Esophagus mucosa (tissue), 1 donor: ENCODE measurements around the gene SET. TPM values are rescaled to one million over a fixed set of nuclear protein-coding genes. Genes with fewer than 3 reads are reported as not detected.
A peak's percentile ranks its signal among the peaks of the same experiment; 100 is the strongest.
"Not testable (repeated sequence)": the region's sequence is repeated elsewhere in the genome, so short reads cannot be mapped to it uniquely, and the experiment has no call there.

ENCODE experiments used
- ATAC-seq: fragments of 200-7000 bp; cut with Tn5 transposase; one replicate; pipeline ENCODE4 v1.9.1; 2020
- total RNA-seq: library from RNA; stranded (reverse); gene quantifications from one replicate; pipeline ENCODE4 v1.2.4, GENCODE V29; 2023
- donor health status: DM: yes; HTN: yes; CAD: no.

SET gene
- total RNA-seq, 1 donor from 2014 or later: 267 TPM

DNA sequence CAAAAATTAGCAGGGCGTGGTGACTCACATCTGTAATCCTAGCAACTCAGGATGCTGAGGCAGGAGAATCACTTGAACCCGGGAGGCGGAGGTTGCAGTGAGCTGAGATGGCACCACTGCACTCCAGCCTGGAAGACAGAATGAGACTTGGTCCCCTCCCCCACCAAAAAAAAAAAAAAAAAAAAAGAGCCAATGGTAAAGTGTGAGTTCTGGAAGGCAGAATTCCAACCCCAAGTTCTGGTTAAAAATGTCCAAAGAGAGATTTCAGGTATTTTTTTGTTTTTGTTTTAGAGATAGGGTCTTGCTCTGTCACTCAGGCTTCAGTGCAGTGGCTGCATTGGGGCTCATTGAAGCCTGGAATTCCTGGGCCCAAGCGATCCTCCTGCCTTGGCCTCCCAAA is 1.6 kb upstream of the SET start:
- ATAC-seq: no peak

DNA sequence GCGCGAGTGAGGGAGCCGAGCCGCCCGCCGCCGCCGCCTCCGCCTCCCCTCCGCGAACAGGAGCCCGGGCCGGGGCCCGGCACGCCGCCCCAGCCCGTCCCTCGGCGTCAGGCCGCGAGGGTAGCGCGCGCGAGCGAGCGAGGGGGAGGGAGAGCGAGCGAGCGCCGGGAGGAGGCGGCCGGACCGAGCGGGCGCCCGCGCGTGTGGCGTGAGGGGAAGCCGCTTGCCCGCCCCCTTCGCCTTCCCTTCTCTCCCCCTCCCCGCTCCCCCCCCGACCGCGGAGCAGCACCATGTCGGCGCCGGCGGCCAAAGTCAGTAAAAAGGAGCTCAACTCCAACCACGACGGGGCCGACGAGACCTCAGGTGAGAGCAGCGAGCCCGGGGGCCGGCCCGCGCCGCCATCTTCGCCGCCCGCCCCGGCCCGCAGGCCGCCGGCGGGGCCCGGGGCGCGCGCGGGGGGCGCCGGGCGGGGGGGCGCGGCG is 312 bp downstream of the SET start:
- ATAC-seq: no peak

- no peak for ATAC-seq
Observed at GRCh38 chr9:128689820-128690683, 1.0 kb downstream of the SET start.

GRCh38 chr9:128690684-128691034 is 1.6 kb downstream of the SET start:
- ATAC-seq: no peak

GRCh38 chr9:128693738-128694137 is 4.7 kb downstream of the SET start:
- not testable (repeated sequence) for ATAC-seq

DNA sequence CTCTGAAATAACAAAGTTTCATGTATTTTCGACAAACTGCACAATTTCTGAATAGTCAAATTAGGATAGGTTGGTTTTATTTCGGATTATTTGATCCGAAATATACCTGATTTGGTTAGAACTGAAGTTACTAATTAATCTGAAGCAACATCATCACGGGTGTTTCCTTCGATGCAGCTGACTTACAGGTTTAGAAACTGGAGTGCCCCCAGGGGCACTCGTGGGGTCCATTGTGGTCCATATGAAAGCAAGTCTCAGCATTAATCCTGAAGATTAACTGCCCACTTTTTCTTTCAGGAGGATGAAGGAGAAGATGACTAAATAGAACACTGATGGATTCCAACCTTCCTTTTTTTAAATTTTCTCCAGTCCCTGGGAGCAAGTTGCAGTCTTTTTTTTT is 5.3 kb downstream of the SET start:
- no peak for ATAC-seq

DNA sequence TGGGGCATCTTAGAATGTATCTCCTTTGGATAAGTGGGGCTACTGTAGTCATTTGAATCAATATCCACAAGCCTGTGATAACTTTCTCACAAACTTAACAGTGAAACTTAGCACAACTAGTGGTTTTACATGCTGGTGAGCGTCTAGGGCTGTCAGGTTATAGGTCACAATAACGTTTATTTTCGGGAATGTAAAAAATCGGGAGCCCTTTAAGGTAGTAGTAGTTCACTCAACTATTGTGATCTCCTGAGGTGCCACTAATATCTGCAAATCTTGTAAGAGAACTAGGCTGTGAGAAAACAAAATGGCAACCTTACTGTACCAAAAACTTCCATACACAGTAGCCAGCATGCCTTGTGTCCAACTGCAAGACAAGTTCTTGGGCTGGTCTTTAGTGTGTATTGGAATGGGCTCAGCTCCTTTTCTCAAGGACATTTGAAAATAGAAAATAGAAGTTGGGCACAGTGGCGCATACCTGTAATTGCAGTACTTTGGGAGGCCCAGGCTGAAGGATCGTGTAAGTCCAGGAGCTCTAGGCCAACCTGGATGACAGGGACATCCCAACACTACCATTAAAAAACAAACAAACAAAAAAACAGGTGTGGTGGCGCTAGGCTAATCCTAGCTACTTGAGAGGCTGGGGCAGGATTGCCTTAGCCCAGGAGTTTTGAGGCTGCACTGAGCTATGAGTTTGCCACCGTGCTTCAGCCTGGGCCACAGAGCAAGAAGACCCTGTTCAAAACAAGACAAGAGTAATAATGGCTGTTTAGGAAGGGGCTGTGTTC is 8.1 kb downstream of the SET start:
- ATAC-seq: no peak

- ATAC-seq: not testable (repeated sequence)
Observed at GRCh38 chr9:128699096-128699795, 10.2 kb downstream of the SET start.

- no peak for ATAC-seq
Observed at GRCh38 chr9:128701227-128701854, 12.3 kb downstream of the SET start.

GRCh38 chr9:128702445-128702948 is 13.5 kb downstream of the SET start, which contains the start of gene PKN3:
Gene PKN3, plus strand, starts transcription at chr9:128702503. Its CDS starts 413 bp downstream, at chr9:128702916.
- peak; percentile 71 for ATAC-seq

GRCh38 chr9:128702949-128703615 is 14.1 kb downstream of the SET start:
- peak; percentile 29 for ATAC-seq

DNA sequence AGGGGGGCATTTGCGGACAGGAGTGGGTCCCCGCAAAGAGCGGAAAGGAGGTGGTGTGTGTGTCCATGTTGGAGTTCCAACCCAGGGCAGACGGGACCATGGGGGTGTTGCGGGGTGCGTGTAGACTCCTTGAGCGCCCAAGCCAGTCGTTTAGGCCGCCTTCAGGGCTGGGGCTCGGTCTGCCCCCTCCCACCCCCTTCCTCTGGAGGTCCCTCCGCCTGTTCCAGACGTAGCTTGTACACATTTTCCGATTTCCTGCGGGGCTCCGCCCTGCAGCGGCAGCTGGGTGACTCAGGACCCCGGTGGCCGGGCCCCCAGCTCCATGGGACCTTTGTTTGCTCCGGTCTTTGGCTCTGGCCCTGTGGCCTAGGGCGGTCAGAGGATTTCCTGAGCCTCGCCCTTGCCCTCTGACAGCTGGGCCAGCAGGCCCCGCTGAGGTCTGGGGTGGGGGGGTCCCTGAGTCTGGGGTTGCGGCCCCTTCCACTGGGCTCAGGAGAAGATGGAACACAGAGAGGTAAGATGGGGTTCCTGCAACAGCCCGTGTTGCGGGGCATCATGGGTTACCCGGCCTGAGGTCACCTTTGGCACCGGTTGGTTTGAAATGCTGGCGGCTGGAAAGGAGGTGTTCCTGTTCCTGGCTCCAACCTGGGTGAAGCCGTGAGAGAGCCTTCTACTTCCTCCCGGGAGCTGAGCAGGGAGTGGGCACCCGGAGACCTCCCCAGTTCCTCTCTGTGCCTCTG is 14.8 kb downstream of the SET start:
- peak; percentile 40 for ATAC-seq

GRCh38 chr9:128704356-128704670 is 15.3 kb downstream of the SET start:
- ATAC-seq: no peak

- no peak for ATAC-seq
Observed at GRCh38 chr9:128705051-128705965, 16.3 kb downstream of the SET start.

GRCh38 chr9:128706045-128706444 is 17.0 kb downstream of the SET start:
- ATAC-seq: no peak

GRCh38 chr9:128706671-128707381 is 17.8 kb downstream of the SET start:
- no peak for ATAC-seq

DNA sequence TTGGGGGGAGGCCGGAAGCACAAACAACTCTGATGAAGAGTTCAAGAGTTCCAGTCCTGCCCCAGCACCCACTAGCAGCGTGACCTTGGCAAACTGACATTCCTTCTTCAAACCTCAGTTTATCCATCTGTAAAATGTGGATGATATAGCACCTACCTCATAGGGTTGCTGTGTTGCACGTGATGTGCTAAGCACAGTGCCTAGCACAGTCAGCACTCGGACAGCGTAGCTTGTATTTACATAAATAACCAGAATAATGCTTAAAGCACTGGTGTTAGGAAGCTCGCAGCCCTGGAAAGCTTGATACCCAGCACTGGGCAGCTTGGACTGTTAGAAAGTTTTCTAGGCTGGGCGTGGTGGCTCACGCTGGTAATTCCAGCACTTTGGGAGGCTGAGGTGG is 18.4 kb downstream of the SET start:
- no peak for ATAC-seq

DNA sequence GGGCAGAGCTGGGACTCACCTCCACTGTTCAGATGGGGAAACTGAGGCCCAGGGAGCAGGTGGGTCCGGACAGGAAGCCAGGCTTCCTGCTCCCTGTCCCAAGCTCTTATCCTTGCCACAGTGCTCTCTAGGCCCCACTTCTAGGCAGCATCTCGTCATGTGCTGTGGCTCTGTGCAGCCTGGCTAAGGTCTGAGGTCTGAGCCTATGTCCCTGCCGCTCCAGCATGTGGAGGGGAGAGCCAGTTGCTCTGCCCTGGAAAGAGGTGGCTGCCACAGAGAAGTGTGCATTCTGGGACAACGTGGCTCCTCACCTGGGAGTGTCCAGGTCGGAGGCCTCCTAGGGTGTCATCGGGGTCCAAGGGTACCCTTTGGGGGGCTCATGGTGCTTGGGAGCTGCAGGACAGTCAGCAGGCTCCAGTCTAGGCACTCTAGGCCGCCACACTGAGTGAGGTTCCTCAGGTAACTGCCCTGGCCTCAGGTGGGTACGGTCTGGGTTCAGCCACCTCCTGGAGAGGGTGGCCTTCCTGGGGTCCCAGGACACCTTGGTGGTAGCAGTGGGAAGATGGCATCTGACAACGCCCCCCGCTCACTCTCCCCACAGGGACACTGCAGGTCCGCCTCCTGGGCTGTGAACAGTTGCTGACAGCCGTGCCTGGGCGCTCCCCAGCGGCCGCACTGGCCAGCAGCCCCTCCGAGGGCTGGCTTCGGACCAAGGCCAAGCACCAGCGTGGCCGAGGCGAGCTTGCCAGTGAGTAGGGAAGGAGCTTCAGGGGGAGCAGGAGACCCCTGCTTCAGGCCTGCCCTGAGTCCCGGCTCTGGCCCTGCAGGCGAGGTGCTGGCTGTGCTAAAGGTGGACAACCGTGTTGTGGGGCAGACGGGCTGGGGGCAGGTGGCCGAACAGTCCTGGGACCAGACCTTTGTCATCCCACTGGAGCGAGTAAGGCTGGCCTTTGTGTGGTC is 23.7 kb downstream of the SET start:
- peak; percentile 12 for ATAC-seq
